ENCODE data around the gene CARMIL1. TPM values are rescaled to one million over a fixed set of nuclear protein-coding genes. Genes with fewer than 3 reads are reported as not detected.

The CARMIL1 gene
- total RNA-seq, 1 experiment from 2014 or later, result 23.6 TPM

DNA sequence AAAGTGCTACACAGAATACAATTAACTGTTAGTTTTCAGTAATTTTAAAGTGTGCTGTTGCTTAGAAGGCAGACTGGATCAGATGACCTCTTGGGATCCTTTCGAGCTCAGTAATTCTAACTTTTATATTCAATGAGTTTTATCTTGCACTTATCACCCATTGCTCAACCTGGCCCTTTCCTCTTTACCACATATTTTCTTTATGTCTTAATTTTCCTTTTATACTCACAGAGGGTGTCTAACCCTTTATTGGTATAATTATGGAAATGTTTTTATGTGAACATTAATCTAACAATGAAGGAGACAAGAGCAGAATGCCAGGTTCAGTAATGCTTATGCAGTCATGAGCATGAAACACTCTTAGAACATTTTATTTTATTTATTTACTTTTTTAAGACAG is 39.7 kb upstream of the CARMIL1 start:
- no peak overlapping the region for H4K8ac ChIP-seq (replicated peaks; ENCODE audit: insufficient read length, low read depth, low read length)
- H2BK120ac ChIP-seq (ENCODE audit: low read depth, low read length, poor library complexity, severe bottlenecking), result no peak overlapping the region
- no peaks in the 10 kb centered on the region for H3K79me2 ChIP-seq (ENCODE audit: insufficient read depth, low read length)
- Mint-ChIP-seq H3K4me3 (no peak overlapping the region), H3K36me3 (ENCODE audit: insufficient read depth in 1 of 3, low read depth in 3 of 3) (no peaks in the 10 kb centered on the region), H3K27ac (no peak overlapping the region), H3K9me3 (peaks cover 0 to 3% of the 10 kb centered on the region in 2 experiments; a peak in 1 of 5 replicates), H3K4me1 (peaks cover 5% of the 10 kb centered on the region in 2 experiments; a peak in 2 of 4 replicates), H3K27me3 (ENCODE audit: low read depth) (no peaks in the 10 kb centered on the region)
- no peaks in the 10 kb centered on the region for H3K23me2 ChIP-seq (ENCODE audit: insufficient read length, low read depth, low read length, poor library complexity, severe bottlenecking)
- no peak overlapping the region for H4K5ac ChIP-seq (ENCODE audit: insufficient read length, low read depth, low read length)
- no peak overlapping the region for H3K14ac ChIP-seq (ENCODE audit: insufficient read depth, low read length)
- H3K27me3 ChIP-seq (ENCODE audit: insufficient read depth, low read length), result no peaks in the 10 kb centered on the region
- no peak overlapping the region for H2AFZ ChIP-seq (ENCODE audit: low read length)
- no peak for TF ChIP-seq CTCF (conservative IDR thresholded peaks at IDR 0.05)
- no peak overlapping the region for H3T11ph ChIP-seq (ENCODE audit: low read length)
- no peak overlapping the region for H2BK20ac ChIP-seq (ENCODE audit: low read depth, low read length, poor library complexity, severe bottlenecking)
- no CpG with 5 or more reads among the region's 1 CpG for WGBS (ENCODE audit: extremely low coverage, insufficient read length, low lambda C conversion rate)
- no peak overlapping the region for H4K91ac ChIP-seq (ENCODE audit: insufficient read length, low read depth, low read length)
- H3K9ac ChIP-seq (ENCODE audit: extremely low read depth, insufficient read length, low read length), result no peak overlapping the region
- no peak overlapping the region for H3K18ac ChIP-seq (ENCODE audit: insufficient read length, low read depth, low read length)
- H2BK15ac ChIP-seq (ENCODE audit: low read depth, low read length), result no peak overlapping the region
- H3K23ac ChIP-seq (ENCODE audit: insufficient read length, low read depth, low read length), result no peak overlapping the region
- H3K4me1 ChIP-seq (ENCODE audit: insufficient read depth, low read length), result no peaks in the 10 kb centered on the region
- H3K79me1 ChIP-seq (ENCODE audit: insufficient read depth, low read depth, low read length, poor library complexity, severe bottlenecking), result no peaks in the 10 kb centered on the region
- H2AK5ac ChIP-seq (ENCODE audit: insufficient read length, low read length), result no peak overlapping the region
- no peaks in the 10 kb centered on the region for H3K9me3 ChIP-seq (ENCODE audit: control insufficient read depth, low read depth, low read length)
- no peak overlapping the region for H2BK12ac ChIP-seq (ENCODE audit: insufficient read length, low read depth, low read length)
- H3K27ac ChIP-seq (ENCODE audit: insufficient read length, low read depth, low read length), result no peak overlapping the region
- H4K20me1 ChIP-seq (ENCODE audit: control insufficient read depth, insufficient read depth, insufficient read length), result no peaks in the 10 kb centered on the region
- no peak overlapping the region for H2BK5ac ChIP-seq (ENCODE audit: insufficient read length, low read length)
- no peak overlapping the region for H3K4ac ChIP-seq (ENCODE audit: low read depth, low read length)
- no peak for DNase-seq
- H3K56ac ChIP-seq (ENCODE audit: insufficient read length, low read depth, low read length), result no peak overlapping the region
- no peak overlapping the region for H3K4me2 ChIP-seq (ENCODE audit: insufficient read depth, insufficient read length, low read length)

Data from H9 (cell line).